Activated CD4-positive, alpha-beta T cell treated with anti-CD3 and anti-CD28 coated beads for 36 hours (primary cell): Measurements from ENCODE around the gene TEKT4. TPM values are rescaled to one million over a fixed set of nuclear protein-coding genes. Genes with fewer than 3 reads are reported as not detected.
A peak's percentile ranks its signal among the peaks of the same experiment; 100 is the strongest.
"Not testable (repeated sequence)": the region's sequence is repeated elsewhere in the genome, so short reads cannot be mapped to it uniquely, and the experiment has no call there.

Source experiments
- ATAC-seq: fragments of 200-7000 bp; cut with Tn5 transposase; one replicate; pipeline ENCODE4 v1.10.0; 2021; ENCODE audit warnings: mild to moderate bottlenecking, moderate library complexity
- CTCF ChIA-PET: fragments of 350-600 bp; sonication (Branson Sonifier 250); formaldehyde crosslinking; loops from one replicate; lab custom pipeline; 2021; ENCODE audit warnings: antibody characterized with exemption; lab: Charles Lee
- POLR2A ChIA-PET: fragments of 350-600 bp; sonication (Branson Sonifier 250); formaldehyde crosslinking; loops from one replicate; lab custom pipeline; 2021; ENCODE audit warnings: antibody characterized with exemption, inconsistent platforms; lab: Charles Lee
- DNase-seq: peaks from one replicate; pipeline ENCODE4 v3.0.0-alpha.2; 2020
- H3K27ac Mint-ChIP-seq: one replicate; pipeline ENCODE4 v1.8.0; 2021; ENCODE audit warnings: mixed read lengths
- H3K27me3 Mint-ChIP-seq: one replicate; pipeline ENCODE4 v1.8.0; 2021; ENCODE audit warnings: mixed read lengths
- H3K36me3 Mint-ChIP-seq: one replicate; pipeline ENCODE4 v1.8.0; 2021; ENCODE audit warnings: low read depth, mixed read lengths
- H3K4me1 Mint-ChIP-seq: one replicate; pipeline ENCODE4 v1.8.0; 2021; ENCODE audit warnings: mixed read lengths
- H3K4me3 Mint-ChIP-seq: one replicate; pipeline ENCODE4 v1.8.0; 2021; ENCODE audit warnings: mild to moderate bottlenecking, moderate library complexity, mixed read lengths
- H3K9me3 Mint-ChIP-seq: one replicate; pipeline ENCODE4 v1.8.0; 2021; ENCODE audit warnings: low read depth, mixed read lengths
- intact Hi-C, 2 experiments: fragments of 100-400 bp; cut with DNase I in 1 of 2; cut with micrococcal nuclease in 1 of 2; formaldehyde crosslinking; loops; one replicate each; pipeline versions ENCODE4 v1.14.2 to v1.15.1; 2022 to 2024; cut with DNase I, micrococcal nuclease
- total RNA-seq, 2 experiments: library from RNA; stranded (reverse); gene quantifications; one replicate each; pipeline ENCODE4 v1.2.3, GENCODE V29; 2021

Gene TEKT4, protein sequence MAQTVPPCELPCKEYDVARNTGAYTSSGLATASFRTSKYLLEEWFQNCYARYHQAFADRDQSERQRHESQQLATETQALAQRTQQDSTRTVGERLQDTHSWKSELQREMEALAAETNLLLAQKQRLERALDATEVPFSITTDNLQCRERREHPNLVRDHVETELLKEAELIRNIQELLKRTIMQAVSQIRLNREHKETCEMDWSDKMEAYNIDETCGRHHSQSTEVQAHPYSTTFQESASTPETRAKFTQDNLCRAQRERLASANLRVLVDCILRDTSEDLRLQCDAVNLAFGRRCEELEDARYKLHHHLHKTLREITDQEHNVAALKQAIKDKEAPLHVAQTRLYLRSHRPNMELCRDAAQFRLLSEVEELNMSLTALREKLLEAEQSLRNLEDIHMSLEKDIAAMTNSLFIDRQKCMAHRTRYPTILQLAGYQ
- total RNA-seq, result not detected

DNA sequence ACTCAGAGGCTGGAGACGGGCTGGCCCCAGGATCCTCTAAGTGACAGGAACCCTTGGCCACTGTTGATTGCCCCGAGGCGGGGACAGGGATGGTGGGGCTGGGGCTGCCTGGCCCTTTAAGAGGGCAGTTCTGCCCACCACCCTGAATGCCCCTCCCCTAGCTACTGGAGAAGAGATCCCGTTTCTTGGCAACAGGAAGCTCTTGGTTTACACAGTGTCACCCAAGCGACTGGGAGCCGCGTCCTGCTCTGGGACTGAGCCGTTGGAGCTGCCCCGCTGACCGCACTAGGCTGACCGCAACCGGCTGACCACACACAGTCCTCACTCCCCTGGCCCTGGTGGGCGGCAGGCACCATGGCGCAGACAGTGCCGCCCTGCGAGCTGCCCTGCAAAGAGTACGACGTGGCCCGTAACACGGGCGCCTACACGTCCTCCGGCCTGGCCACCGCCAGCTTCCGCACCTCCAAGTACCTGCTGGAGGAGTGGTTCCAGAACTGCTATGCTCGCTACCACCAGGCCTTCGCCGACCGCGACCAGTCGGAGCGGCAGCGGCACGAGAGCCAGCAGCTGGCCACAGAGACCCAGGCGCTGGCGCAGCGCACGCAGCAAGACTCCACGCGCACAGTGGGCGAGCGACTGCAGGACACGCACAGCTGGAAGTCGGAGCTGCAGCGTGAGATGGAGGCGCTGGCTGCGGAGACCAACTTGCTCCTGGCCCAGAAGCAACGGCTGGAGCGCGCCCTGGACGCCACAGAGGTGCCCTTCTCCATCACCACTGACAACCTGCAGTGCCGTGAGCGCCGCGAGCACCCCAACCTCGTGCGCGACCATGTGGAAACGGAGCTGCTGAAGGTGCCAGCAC, at the start of gene TEKT4:
Gene TEKT4 (plus strand): TSS at position 205 of the 862 bp plus-strand sequence. CDS start 150 bp downstream, at position 355.
- no peaks in the 10 kb centered on the region for H3K36me3 Mint-ChIP-seq
- no peaks in the 10 kb centered on the region for H3K4me1 Mint-ChIP-seq
- intact Hi-C loops, result loop anchor here in 1 of 2 experiments (10.0 kb wide), 1 partner anchor 243 kb away; no protein-coding TSS in a partner anchor
- H3K9me3 Mint-ChIP-seq, result no peaks in the 10 kb centered on the region
- DNase-seq, result no peak
- peaks cover 17% of the 10 kb centered on the region for H3K27me3 Mint-ChIP-seq
- CTCF ChIA-PET, result interaction anchor here (1.0 to 2.1 kb wide), 2 partner anchors 15 to 85 kb away, joined by 3 to 9 read pairs; no protein-coding TSS in a partner anchor
- no peak for ATAC-seq
- no peak within 1 kb of the TSS for H3K4me3 Mint-ChIP-seq
- POLR2A ChIA-PET, result interaction anchor here (1.3 kb wide), 1 partner anchor 85 kb away, joined by 4 read pairs; no protein-coding TSS in a partner anchor
- no peak within 1 kb of the TSS for H3K27ac Mint-ChIP-seq

DNA sequence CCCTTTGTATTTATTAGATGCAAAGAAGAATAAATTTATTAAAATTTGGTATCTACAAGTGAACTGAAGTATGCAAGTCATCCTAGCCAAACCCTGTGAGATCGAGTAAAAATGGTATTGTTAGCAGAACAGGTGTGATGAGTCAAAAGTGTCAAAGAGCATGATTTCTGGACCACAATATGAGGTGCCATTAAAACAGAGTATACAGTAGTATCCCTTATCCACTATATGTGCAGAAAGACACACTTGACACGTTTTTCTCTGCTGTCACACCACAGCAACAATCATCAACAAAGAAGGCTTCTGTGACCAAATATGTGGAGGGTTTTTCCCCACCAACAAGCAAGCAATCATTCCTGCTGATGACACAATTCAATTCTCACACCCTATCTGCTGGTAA, 32.0 kb upstream of the TEKT4 start:
- DNase-seq, H3K36me3 Mint-ChIP-seq, H3K27ac Mint-ChIP-seq, H3K4me3 Mint-ChIP-seq, CTCF ChIA-PET, H3K4me1 Mint-ChIP-seq, POLR2A ChIA-PET, H3K9me3 Mint-ChIP-seq, H3K27me3 Mint-ChIP-seq, ATAC-seq, intact Hi-C loops: not testable (repeated sequence)

DNA sequence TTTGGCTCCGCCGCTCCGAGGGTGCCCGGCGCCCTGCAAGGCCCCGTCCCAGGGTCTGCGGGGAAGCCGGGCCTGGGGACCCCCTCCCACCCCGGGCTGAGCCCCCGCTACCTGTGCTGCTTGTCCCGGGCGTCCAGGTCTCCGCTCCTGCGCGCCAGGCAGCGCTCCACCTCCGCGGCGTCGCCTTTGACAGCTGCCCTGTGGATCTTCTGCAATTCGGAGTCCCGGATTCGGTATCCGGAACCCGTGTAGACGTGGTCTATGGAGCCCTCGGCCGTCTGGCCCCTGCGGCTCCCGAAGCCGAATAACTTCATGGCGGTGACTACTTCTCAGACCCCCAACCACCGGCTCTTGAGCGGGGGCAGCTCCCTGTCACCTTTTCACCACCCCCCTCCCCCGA, 14.4 kb upstream of the TEKT4 start:
- H3K4me1 Mint-ChIP-seq, DNase-seq, POLR2A ChIA-PET, ATAC-seq, intact Hi-C loops, H3K27ac Mint-ChIP-seq, H3K9me3 Mint-ChIP-seq, CTCF ChIA-PET, H3K36me3 Mint-ChIP-seq: not testable (repeated sequence)
- Mint-ChIP-seq H3K4me3 (peak overlapping the region; percentile 52), H3K27me3 (peaks cover 27% of the 10 kb centered on the region)

DNA sequence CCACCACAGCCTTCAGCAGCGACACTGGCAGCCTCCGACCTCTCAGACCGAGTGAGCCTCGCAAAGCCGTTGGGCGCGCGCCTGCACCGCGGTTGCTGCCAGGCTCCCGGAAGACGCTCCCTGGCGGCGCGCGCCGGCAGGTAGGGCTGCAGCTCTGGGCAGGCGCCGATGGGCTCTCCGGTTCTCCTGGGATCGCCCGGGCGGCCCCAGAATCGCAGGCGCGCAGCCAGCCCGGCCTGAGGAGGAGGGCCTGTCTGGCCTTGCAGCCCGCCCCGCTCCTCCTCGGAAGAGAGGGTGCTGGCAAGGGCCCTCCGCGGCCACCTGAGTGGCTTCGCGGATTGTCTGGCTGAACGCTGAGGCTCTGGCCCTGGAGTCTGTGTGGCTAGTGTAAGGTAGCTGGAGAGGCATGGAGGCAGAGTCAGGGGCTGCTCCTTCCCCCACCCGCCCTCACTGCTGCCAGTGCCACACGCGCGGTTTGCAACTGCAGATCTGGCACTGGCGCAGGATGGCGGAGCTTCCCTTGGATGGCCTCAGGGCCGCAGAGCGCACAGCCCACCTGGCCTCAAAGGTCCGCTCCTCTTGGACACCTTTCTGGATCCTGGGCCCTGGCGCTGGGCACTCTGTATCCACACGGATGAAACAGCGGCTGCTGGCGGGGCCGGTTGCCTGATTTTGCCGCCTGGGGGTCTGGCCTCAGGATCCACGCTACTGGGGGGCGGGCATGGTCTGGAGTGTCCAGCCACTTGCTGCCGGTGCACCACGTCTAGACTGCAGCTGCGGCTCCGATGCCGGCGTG, 13.7 kb upstream of the TEKT4 start:
- ATAC-seq, CTCF ChIA-PET, H3K36me3 Mint-ChIP-seq, POLR2A ChIA-PET, H3K4me1 Mint-ChIP-seq, H3K9me3 Mint-ChIP-seq, H3K27ac Mint-ChIP-seq, intact Hi-C loops: not testable (repeated sequence)
- peak overlapping the region; percentile 52 for H3K4me3 Mint-ChIP-seq
- peaks cover 33% of the 10 kb centered on the region for H3K27me3 Mint-ChIP-seq
- DNase-seq, result peak; percentile 55

DNA sequence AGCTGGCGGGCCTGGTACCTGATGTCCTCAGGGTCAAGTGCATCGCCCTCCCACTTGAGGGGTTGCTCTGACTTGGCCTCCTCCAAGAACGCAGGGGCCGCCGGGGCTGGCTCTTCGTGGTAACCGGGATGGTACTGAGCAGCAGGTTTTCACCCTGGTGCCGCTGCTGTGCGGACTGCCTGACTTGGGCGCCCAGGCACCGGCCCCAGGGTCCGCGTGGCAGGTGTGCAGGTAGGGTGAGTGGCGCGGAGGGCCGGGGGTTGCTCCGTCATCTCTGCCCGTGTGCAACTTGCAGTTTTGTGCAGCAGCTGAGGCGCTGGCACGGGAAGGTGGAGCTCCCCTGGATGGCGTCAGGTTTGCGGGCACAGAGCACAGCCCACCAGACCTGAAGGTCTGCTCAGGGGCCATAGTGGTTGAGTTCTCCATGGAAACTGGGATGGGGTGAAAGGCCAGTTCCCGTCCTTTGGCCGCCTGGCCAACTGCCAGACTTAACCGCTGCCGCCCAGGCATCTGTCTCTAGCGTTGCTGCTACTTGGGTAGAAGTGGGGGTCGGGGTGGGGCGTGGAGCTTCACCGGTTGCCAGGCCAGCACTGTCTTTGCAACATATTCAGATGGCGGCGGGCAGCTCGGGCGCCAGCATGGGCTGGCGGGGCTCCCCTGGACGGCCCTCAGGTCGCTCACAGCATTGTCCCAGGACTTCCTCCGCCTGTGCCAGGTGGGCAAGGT, 12.9 kb upstream of the TEKT4 start:
- ATAC-seq, H3K27ac Mint-ChIP-seq, H3K4me3 Mint-ChIP-seq, H3K36me3 Mint-ChIP-seq, POLR2A ChIA-PET, intact Hi-C loops, H3K4me1 Mint-ChIP-seq, H3K9me3 Mint-ChIP-seq, DNase-seq, CTCF ChIA-PET: not testable (repeated sequence)
- H3K27me3 Mint-ChIP-seq, result peaks cover 34% of the 10 kb centered on the region

DNA sequence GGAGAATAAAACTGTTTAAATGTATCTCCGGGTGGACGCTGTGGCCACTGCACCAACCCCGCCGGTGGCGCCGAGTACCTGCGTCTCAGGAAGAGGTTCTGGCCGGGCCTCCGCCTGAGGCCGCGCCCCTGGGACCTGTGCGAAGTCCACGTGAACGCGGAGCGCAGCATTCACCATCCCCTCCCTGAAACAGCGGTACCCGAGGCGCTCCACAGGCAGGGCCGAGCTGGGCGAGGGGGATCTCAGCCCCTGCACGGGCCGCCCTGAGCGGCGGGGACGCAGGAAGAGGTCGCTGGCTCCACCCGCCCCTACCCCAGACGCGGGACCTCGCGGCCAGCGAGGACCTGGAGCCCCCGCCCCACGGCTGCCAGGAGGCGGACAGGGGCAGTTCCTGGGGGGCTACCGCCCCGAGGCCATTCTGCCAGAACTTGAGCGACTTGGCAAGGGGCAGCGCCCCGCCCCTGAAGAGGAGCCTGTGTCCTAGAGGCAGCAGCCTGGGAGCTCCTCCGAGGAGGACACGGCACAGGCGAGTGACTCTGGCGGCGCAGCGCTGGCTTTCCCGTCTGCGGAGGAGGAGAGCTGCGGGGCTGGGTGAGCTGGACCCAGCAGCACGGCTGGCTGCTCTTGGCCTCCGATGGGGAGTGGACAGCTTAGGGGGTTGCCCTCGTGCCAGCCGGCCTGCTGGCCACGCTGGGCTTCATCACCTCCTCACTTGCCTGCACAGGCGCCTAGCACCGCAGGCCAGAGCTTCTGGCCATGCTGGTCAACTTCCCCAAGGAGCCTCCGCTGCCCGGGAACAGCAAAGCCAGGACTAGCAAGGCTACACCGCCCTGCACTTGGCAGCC, 9.7 kb upstream of the TEKT4 start:
- peaks cover 42% of the 10 kb centered on the region for H3K27me3 Mint-ChIP-seq
- H3K4me1 Mint-ChIP-seq, result peaks cover 4% of the 10 kb centered on the region
- ChIA-PET CTCF (interaction anchor here (0.6 kb wide), 1 partner anchor 217 kb away, joined by 3 read pairs; no protein-coding TSS in a partner anchor), POLR2A (no interaction called here)
- no peak overlapping the region for H3K27ac Mint-ChIP-seq
- DNase-seq (no peak), ATAC-seq (no peak)
- no peaks in the 10 kb centered on the region for H3K9me3 Mint-ChIP-seq
- no peak overlapping the region for H3K4me3 Mint-ChIP-seq
- H3K36me3 Mint-ChIP-seq, result no peaks in the 10 kb centered on the region
- intact Hi-C loops, result no loop called here

DNA sequence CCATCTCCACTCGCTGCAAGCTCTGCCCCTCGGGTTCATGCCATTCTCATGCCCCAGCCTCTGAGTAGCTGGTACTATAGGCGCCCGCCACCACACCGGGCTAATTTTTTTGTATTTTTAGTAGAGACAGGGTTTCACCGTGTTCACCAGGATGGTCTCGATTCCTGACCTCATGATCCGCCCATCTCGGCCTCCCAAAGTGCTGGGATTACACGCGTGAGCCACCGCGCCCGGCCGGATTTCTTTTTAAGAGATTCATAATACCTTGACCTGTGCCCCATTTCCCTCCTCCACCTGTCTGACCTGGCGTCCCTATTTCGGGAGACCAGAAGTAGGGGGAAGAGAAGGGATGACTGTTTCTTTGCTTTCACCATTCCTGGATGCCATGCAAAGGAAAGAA, 8.3 kb upstream of the TEKT4 start:
- ATAC-seq, CTCF ChIA-PET, H3K36me3 Mint-ChIP-seq, H3K9me3 Mint-ChIP-seq, H3K4me1 Mint-ChIP-seq, intact Hi-C loops, DNase-seq, POLR2A ChIA-PET, H3K4me3 Mint-ChIP-seq, H3K27ac Mint-ChIP-seq: not testable (repeated sequence)
- peaks cover 37% of the 10 kb centered on the region for H3K27me3 Mint-ChIP-seq

DNA sequence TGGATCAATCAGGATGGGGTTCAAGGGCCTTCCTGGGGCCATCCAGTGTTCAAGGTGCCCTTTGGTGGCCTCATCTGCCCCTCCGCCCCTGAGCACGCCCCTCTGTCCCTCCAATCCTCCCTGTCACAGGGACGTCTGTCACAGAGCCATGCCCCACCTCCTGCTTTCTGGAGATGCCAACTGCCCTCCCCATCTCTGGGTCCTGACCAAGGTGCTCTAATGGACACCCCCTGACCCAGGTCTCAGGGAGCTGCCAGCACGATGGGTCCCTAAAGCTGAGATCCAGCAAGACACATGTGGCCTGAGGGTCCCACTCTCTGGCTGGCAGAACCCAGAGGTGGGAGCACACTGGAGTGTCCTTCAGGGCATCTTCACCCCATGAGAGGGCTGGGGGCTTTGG, 2.1 kb upstream of the TEKT4 start:
- intact Hi-C loops, result no loop called here

DNA sequence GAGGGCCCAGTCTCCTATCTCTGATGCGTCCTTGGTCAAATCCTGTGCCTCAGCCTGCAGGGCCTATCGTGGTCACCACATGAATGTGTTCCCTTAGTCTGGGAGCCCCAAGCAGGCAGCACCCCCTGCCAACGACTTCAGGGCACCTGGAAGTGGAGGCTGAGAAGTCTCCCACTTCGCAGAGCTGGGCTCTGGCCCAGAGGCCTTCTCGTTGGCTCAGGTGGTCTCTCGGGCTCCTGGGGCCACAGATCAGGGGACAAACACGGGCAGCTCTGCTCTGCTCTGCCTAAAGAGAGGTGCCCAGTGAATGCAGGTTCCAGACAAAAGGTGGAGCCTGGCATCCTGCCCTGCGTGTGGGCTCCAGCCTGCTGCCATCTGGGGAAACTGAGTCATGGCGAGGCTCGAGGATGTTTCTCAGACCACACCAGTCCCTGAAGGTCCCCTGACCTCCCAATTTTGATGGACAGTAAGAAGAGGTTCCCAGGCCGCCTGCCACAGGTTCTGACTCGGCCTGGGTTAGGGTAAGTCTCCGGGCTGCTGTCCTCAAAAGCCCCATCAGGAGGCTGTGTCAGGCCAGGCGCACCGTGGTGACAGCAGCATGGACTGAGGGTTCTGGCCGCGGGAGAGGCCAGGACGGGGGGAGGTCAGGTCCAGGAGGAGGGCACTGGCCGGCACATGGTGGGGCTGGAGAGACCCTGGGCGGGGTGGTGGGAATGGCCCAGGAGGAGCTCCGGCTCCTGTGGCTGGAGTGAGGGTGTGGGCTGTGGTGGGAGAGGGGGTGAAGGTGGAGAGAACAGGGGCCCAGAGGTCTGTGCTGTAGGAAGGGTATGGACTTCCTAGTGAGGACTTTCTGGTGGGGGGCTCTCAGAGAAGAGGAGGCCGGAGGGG, 1.4 kb upstream of the TEKT4 start:
- DNase-seq (no peak), ATAC-seq (no peak)
- H3K9me3 Mint-ChIP-seq, result no peaks in the 10 kb centered on the region
- intact Hi-C loops, result loop anchor here in 1 of 2 experiments (10.0 kb wide), 1 partner anchor 245 kb away; no protein-coding TSS in a partner anchor
- ChIA-PET CTCF (no interaction called here), POLR2A (no interaction called here)
- H3K27me3 Mint-ChIP-seq, result peaks cover 18% of the 10 kb centered on the region
- no peaks in the 10 kb centered on the region for H3K36me3 Mint-ChIP-seq
- no peak overlapping the region for H3K27ac Mint-ChIP-seq
- no peak overlapping the region for H3K4me3 Mint-ChIP-seq
- no peaks in the 10 kb centered on the region for H3K4me1 Mint-ChIP-seq

More for the DNA sequence above, 2.1 kb upstream of the TEKT4 start:
- POLR2A ChIA-PET, result no interaction called here
- no peak overlapping the region for H3K27ac Mint-ChIP-seq
- DNase-seq (no peak), ATAC-seq (no peak)
- H3K4me3 Mint-ChIP-seq, result no peak overlapping the region
- H3K4me1 Mint-ChIP-seq, result no peaks in the 10 kb centered on the region
- no peaks in the 10 kb centered on the region for H3K9me3 Mint-ChIP-seq
- peaks cover 21% of the 10 kb centered on the region for H3K27me3 Mint-ChIP-seq
- no peaks in the 10 kb centered on the region for H3K36me3 Mint-ChIP-seq
- CTCF ChIA-PET, result no interaction called here
